ENCODE measurements around the gene ADAP1. TPM values are rescaled to one million over a fixed set of nuclear protein-coding genes. Genes with fewer than 3 reads are reported as not detected.

The ADAP1 gene
- total and polyA plus RNA-seq, 2 of the 13 experiments (the other 11 are each of a cell fraction or from before 2014, with no cell fraction given), result 10.5 to 24.6 TPM

DNA sequence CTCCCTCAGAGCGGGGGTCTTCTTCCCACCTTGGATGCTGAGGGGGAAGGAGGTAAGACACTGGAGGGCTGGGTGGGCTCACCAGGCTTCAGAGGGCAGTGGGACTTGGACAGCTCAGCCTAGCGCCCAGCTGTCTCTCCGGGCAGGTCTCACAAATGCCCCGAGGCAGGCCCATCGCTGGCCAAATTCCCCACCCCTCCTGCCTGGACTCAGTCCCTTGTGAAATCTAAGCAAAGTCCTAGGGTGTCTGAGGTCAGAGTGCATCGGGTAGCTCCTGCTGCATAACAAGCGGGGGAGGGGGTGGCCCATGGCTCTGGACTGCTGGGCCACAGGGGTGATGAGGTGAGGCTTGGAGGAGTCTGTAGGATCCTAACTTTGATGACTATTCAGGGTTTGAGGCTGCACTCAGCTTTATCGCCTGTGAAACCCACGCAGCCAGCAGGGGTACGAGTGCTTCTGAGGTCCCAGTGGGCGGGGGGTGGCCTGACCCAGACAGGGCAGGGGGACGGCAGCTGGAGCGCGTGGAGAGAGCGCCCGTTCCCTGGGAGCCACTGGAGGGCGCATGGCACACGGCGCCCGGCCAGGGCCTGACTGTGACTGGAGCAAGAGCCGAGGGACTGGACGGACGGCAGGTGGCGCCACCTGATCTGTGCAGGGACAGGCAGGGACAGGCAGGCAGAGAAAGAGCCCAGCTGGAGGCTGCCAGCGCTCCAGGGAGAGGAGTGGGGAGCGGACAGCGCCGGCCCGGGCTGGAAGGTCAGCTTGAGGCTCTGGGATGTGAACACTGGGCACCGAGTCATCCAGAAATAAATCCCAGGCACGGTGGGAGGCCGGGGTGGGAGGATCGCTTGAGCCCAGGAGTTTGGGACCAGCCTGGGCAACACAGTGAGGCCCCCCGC is 38.5 kb upstream of the ADAP1 start (continued):
- TF ChIP-seq NFKB2 (CRISPR knock-in tag; IDR thresholded peaks at IDR 0.05; ENCODE audit: borderline replicate concordance) (peak; percentile 85), ZNF674 (CRISPR knock-in tag; IDR thresholded peaks at IDR 0.05; ENCODE audit: low read depth) (no peak), BRD4 (CRISPR knock-in tag; IDR thresholded peaks at IDR 0.05) (peak; percentile 80), GPN1 (CRISPR knock-in tag; IDR thresholded peaks at IDR 0.05; ENCODE audit: borderline replicate concordance) (no peak), NCOA1 (CRISPR knock-in tag; IDR thresholded peaks at IDR 0.05) (no peak), ZNF564 (CRISPR knock-in tag; IDR thresholded peaks at IDR 0.05) (peak; percentile 59; the same call in 1 of the 2 replicates), HOXA9 (CRISPR knock-in tag; IDR thresholded peaks at IDR 0.05; ENCODE audit: borderline replicate concordance) (no peak), ZNF335 (CRISPR knock-in tag; IDR thresholded peaks at IDR 0.05) (peak; percentile 73; the same call in 1 of the 2 replicates), ZMAT3 (CRISPR knock-in tag; conservative IDR thresholded peaks at IDR 0.05) (peak; percentile 58; the same call in 1 of the 2 replicates), ZNF570 (CRISPR knock-in tag; IDR thresholded peaks at IDR 0.05; ENCODE audit: borderline replicate concordance) (peak; percentile 58; the same call in 1 of the 2 replicates), CREB1 (IDR thresholded peaks at IDR 0.05) (0 out of 2 replicates have a peak, but pooled peaks have one; percentile 11), CREB1 (CRISPR knock-in tag; IDR thresholded peaks at IDR 0.05) (no peak), ZSCAN9 (CRISPR knock-in tag; IDR thresholded peaks at IDR 0.05; ENCODE audit: borderline replicate concordance) (peak; percentile 92; the same call in 1 of the 2 replicates), ZFP1 (CRISPR knock-in tag; IDR thresholded peaks at IDR 0.05) (peak; percentile 70; the same call in 1 of the 2 replicates), NFE2L2 (IDR thresholded peaks at IDR 0.05; ENCODE audit: low read length) (no peak)
- TF ChIP-seq, protein P1, sequence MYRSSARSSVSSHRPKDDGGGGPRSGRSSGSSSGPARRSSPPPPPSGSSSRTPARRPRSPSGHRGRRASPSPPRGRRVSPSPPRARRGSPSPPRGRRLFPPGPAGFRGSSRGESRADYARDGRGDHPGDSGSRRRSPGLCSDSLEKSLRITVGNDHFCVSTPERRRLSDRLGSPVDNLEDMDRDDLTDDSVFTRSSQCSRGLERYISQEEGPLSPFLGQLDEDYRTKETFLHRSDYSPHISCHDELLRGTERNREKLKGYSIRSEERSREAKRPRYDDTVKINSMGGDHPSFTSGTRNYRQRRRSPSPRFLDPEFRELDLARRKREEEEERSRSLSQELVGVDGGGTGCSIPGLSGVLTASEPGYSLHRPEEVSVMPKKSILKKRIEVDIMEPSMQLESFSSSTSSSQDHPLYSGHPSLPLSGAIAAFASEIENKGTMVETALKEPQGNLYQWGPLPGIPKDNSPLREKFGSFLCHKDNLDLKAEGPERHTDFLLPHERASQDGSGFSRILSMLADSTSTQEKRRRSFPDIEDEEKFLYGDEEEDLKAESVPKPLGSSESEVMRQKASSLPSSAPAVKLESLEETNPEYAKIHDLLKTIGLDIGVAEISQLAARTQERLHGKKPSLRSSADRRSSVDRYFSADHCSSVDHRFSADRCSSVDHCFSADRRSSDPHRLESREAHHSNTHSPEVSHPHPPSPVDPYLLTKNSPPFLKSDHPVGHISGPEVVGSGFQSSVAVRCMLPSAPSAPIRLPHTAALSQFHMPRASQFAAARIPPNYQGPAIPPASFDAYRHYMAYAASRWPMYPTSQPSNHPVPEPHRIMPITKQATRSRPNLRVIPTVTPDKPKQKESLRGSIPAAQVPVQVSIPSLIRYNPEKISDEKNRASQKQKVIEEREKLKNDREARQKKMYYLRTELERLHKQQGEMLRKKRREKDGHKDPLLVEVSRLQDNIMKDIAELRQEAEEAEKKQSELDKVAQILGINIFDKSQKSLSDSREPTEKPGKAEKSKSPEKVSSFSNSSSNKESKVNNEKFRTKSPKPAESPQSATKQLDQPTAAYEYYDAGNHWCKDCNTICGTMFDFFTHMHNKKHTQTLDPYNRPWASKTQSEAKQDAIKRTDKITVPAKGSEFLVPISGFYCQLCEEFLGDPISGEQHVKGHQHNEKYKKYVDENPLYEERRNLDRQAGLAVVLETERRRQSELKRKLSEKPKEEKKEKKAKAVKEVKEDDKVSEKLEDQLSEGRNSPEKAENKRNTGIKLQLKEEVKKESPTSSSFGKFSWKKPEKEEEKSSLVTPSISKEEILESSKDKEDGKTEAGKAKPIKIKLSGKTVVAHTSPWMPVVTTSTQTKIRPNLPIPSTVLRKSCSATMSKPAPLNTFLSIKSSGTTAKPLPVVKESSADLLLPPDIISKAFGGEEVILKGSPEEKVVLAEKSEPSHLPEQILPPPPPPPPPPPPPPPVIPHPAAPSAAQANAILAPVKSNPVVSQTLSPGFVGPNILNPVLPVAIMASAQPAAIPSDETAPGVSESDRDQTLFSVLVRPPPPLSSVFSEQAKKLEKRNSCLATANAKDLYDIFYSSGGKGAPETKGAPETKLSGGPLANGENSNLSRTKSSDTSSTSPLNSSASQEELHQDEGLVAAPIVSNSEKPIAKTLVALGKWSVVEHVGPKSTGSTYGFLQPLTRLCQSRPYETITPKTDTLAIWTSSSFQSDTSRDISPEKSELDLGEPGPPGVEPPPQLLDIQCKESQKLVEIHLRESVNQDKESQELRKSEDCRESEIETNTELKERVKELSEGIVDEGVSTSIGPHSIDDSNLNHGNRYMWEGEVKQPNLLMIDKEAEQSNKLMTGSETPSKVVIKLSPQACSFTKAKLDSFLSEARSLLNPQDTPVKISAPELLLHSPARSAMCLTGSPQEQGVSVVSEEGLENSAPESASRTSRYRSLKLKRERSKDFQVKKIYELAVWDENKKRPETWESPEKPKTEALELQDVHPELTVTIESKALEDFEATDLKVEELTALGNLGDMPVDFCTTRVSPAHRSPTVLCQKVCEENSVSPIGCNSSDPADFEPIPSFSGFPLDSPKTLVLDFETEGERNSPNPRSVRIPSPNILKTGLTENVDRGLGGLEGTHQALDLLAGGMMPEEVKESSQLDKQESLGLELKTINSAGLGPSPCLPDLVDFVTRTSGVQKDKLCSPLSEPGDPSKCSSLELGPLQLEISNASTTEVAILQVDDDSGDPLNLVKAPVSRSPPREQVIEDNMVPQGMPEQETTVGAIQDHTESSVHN (CRISPR knock-in tag; IDR thresholded peaks at IDR 0.05), result peak; percentile 48
- TF ChIP-seq, protein P2, sequence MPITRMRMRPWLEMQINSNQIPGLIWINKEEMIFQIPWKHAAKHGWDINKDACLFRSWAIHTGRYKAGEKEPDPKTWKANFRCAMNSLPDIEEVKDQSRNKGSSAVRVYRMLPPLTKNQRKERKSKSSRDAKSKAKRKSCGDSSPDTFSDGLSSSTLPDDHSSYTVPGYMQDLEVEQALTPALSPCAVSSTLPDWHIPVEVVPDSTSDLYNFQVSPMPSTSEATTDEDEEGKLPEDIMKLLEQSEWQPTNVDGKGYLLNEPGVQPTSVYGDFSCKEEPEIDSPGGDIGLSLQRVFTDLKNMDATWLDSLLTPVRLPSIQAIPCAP (CRISPR knock-in tag; IDR thresholded peaks at IDR 0.05; ENCODE audit: low read depth), result 0 out of 2 replicates have a peak, but pooled peaks have one; percentile 80
- TF ChIP-seq, protein P3, sequence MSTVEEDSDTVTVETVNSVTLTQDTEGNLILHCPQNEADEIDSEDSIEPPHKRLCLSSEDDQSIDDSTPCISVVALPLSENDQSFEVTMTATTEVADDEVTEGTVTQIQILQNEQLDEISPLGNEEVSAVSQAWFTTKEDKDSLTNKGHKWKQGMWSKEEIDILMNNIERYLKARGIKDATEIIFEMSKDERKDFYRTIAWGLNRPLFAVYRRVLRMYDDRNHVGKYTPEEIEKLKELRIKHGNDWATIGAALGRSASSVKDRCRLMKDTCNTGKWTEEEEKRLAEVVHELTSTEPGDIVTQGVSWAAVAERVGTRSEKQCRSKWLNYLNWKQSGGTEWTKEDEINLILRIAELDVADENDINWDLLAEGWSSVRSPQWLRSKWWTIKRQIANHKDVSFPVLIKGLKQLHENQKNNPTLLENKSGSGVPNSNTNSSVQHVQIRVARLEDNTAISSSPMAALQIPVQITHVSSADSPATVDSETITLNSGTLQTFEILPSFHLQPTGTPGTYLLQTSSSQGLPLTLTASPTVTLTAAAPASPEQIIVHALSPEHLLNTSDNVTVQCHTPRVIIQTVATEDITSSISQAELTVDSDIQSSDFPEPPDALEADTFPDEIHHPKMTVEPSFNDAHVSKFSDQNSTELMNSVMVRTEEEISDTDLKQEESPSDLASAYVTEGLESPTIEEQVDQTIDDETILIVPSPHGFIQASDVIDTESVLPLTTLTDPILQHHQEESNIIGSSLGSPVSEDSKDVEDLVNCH (CRISPR knock-in tag; IDR thresholded peaks at IDR 0.05), result 0 out of 2 replicates have a peak, but pooled peaks have one; percentile 65
